HCT116 (cell line): Measurements from ENCODE around the gene KCNH3. TPM values are rescaled to one million over a fixed set of nuclear protein-coding genes. Genes with fewer than 3 reads are reported as not detected.

Source experiments
- ATAC-seq: fragments of 200-7000 bp; cut with Tn5 transposase; 2 replicates; pipeline ENCODE4 v1.9.1; 2020; ENCODE audit warnings: mild to moderate bottlenecking, moderate library complexity
- BruUV-seq: library from RNA; stranded (reverse); fragments of 400-500 nt; replicated peaks from 2 replicates; lab custom pipeline; 2021; lab: Mats Ljungman, UMichigan
- CTCF ChIA-PET: fragments of 300-600 bp; sonication (Branson Sonifier 250); formaldehyde crosslinking; loops from one replicate; lab custom pipeline; 2021; ENCODE audit warnings: antibody characterized with exemption; lab: Charles Lee
- POLR2A ChIA-PET: fragments of 300-600, 350-600 bp; sonication (Branson Sonifier 250); formaldehyde crosslinking; loops from one replicate; lab custom pipeline; 2021; ENCODE audit warnings: antibody characterized with exemption; lab: Charles Lee
- RAD21 ChIA-PET, 2 experiments: fragments of 300-600 bp; sonication (Branson Sonifier 250); formaldehyde crosslinking; loops; one replicate each; lab custom pipeline; 2023; ENCODE audit warnings: low total read pairs in 2 of 2; ENCODE audit not compliant: uncharacterized antibody in 2 of 2, unreplicated experiment in 2 of 2, low non-redundant PET in 1 of 2; lab: Charles Lee
- DNase-seq: peaks from one replicate; pipeline ENCODE4 v3.0.0-alpha.2; 2010; ENCODE audit warnings: low read depth, low spot score
- H2AFZ ChIP-seq: fragments of 200-600 bp; shearing (Covaris generic), sonication (generic); 2 replicates; pipeline ENCODE4 v1.6.1; 2017; ENCODE audit warnings: low read depth, mixed run types, mixed read lengths, antibody characterized with exemption, low read length; ENCODE audit not compliant: poor library complexity, severe bottlenecking
- H3K27ac ChIP-seq: 2 replicates; pipeline ENCODE4 v1.5.1; 2012; ENCODE audit warnings: low read depth, low read length
- H3K27me3 ChIP-seq: fragments of 200-600 bp; sonication (generic); 2 replicates; pipeline ENCODE4 v1.6.1; 2016; ENCODE audit warnings: mixed run types, low read length, mixed read lengths; ENCODE audit not compliant: insufficient read depth
- H3K36me3 ChIP-seq, 2 experiments: fragments of 200-500 bp in 1 of 2; fragments of 200-600 bp in 1 of 2; sonication (Bioruptor generic) in 1 of 2; sonication (generic) in 1 of 2; 2 replicates each; pipeline versions ENCODE4 v1.5.1 to v1.6.1; 2014 to 2016; ENCODE audit warnings: low read length in 2 of 2, inconsistent platforms in 1 of 2, mixed read lengths in 1 of 2, mixed run types in 1 of 2; ENCODE audit not compliant: insufficient read depth in 2 of 2, control insufficient read depth in 1 of 2
- H3K4me1 ChIP-seq, 2 experiments: fragments of 200-600 bp in 1 of 2; sonication (generic) in 1 of 2; 2 replicates each; pipeline versions ENCODE4 v1.5.1 to v1.6.1; 2012 to 2017; ENCODE audit warnings: low read length in 2 of 2, inconsistent platforms in 1 of 2, mild to moderate bottlenecking in 1 of 2, mixed read lengths in 1 of 2, mixed run types in 1 of 2, moderate library complexity in 1 of 2; ENCODE audit not compliant: insufficient read depth in 2 of 2, control insufficient read depth in 1 of 2
- H3K4me2 ChIP-seq: fragments of 200-600 bp; sonication (generic); 2 replicates; pipeline ENCODE4 v1.6.1; 2017; ENCODE audit warnings: mixed run types, low read length, mixed read lengths
- H3K4me3 ChIP-seq, 2 experiments: fragments of 200-600 bp in 1 of 2; sonication (generic) in 1 of 2; replicated peaks in 1 of 2; 2 replicates each; pipeline ENCODE4 v1.5.1; 2011 to 2016; ENCODE audit warnings: low read length in 2 of 2, control low read depth in 1 of 2, low read depth in 1 of 2, mild to moderate bottlenecking in 1 of 2, mixed read lengths in 1 of 2, mixed run types in 1 of 2
- H3K79me2 ChIP-seq: fragments of 200-600 bp; sonication (generic); 2 replicates; pipeline ENCODE4 v1.6.1; 2017; ENCODE audit warnings: mild to moderate bottlenecking, mixed run types, low read length, moderate library complexity, mixed read lengths; ENCODE audit not compliant: insufficient read depth
- H3K9ac ChIP-seq: fragments of 200-600 bp; sonication (generic); 2 replicates; pipeline ENCODE4 v1.6.1; 2016; ENCODE audit warnings: low read length, mixed read lengths
- H3K9me2 ChIP-seq: fragments of 200-600 bp; sonication (generic), shearing (Covaris generic); 2 replicates; pipeline ENCODE4 v1.6.1; 2017; ENCODE audit warnings: mixed run types, mild to moderate bottlenecking, moderate library complexity; ENCODE audit not compliant: insufficient read depth
- H3K9me3 ChIP-seq, 2 experiments: fragments of 200-500 bp in 1 of 2; fragments of 200-600 bp in 1 of 2; sonication (Bioruptor generic) in 1 of 2; sonication (generic) in 1 of 2; 2 replicates each; pipeline ENCODE4 v1.6.1; 2014 to 2017; ENCODE audit warnings: low read length in 2 of 2, mixed read lengths in 2 of 2, inconsistent platforms in 1 of 2, low read depth in 1 of 2, mild to moderate bottlenecking in 1 of 2, mixed run types in 1 of 2, moderate library complexity in 1 of 2; ENCODE audit not compliant: control insufficient read depth in 1 of 2, insufficient read depth in 1 of 2
- H4K20me1 ChIP-seq: fragments of 200-600 bp; sonication (generic), shearing (Covaris generic); 2 replicates; pipeline ENCODE4 v1.6.1; 2017; ENCODE audit warnings: mixed run types, mild to moderate bottlenecking, moderate library complexity; ENCODE audit not compliant: insufficient read depth
- CBX3 ChIP-seq: IDR thresholded peaks from 2 replicates; pipeline ENCODE4 v1.6.1; 2012; ENCODE audit warnings: low read depth
- CEBPB ChIP-seq: IDR thresholded peaks from 2 replicates; pipeline ENCODE4 v1.6.1; 2012; ENCODE audit warnings: low read depth
- CTCF ChIP-seq, 3 experiments: fragments of 200-600 bp in 1 of 3; sonication (generic) in 1 of 3; IDR thresholded peaks in 2 of 3; conservative IDR thresholded peaks in 1 of 3; 2 replicates each; pipeline ENCODE4 v1.5.1; 2012 to 2017; ENCODE audit warnings: low read depth in 2 of 3, low read length in 2 of 3, antibody characterized with exemption in 1 of 3, borderline replicate concordance in 1 of 3, control low read depth in 1 of 3, mild to moderate bottlenecking in 1 of 3, mixed read lengths in 1 of 3, mixed run types in 1 of 3, moderate library complexity in 1 of 3; ENCODE audit not compliant: insufficient read depth in 1 of 3
- EGR1 ChIP-seq: IDR thresholded peaks from 2 replicates; pipeline ENCODE4 v1.6.1; 2012; ENCODE audit warnings: low read depth
- EZH2 ChIP-seq: fragments of 200-600 bp; sonication (generic); IDR thresholded peaks from 2 replicates; pipeline ENCODE4 v1.6.1; 2017; ENCODE audit warnings: antibody characterized with exemption, mixed run types
- MAX ChIP-seq: IDR thresholded peaks from 2 replicates; pipeline ENCODE4 v1.6.1; 2012
- POLR2A ChIP-seq: IDR thresholded peaks from 2 replicates; pipeline ENCODE4 v1.7.0; 2011; ENCODE audit warnings: borderline replicate concordance; ENCODE audit not compliant: insufficient read depth, insufficient read length; ENCODE audit errors: extremely low read depth
- RAD21 ChIP-seq: IDR thresholded peaks from 2 replicates; pipeline ENCODE4 v1.6.1; 2012; ENCODE audit warnings: low read depth, mild to moderate bottlenecking
- SIN3A ChIP-seq: IDR thresholded peaks from 2 replicates; pipeline ENCODE4 v1.6.1; 2012; ENCODE audit warnings: low read depth
- SP1 ChIP-seq: IDR thresholded peaks from 2 replicates; pipeline ENCODE4 v1.6.1; 2012; ENCODE audit warnings: low read depth
- TCF7L2 ChIP-seq: IDR thresholded peaks from 2 replicates; pipeline ENCODE4 v1.7.0; 2011; ENCODE audit warnings: borderline replicate concordance, inconsistent platforms; ENCODE audit not compliant: insufficient read depth, insufficient read length; ENCODE audit errors: extremely low read depth
- ZFX ChIP-seq: fragments of 450-650 bp; IDR thresholded peaks from 2 replicates; pipeline ENCODE4 v1.6.1; 2017
- intact Hi-C: fragments of 100-400 bp; cut with micrococcal nuclease; formaldehyde crosslinking; loops from 2 replicates; pipeline ENCODE4 v1.10.0; 2022
- total RNA-seq: library from RNA; stranded (reverse); gene quantifications from one replicate; pipeline ENCODE4 v1.2.1, GENCODE V29; 2021; ENCODE audit not compliant: unreplicated experiment
- TF ChIP-seq, protein P1 (sequence below): IDR thresholded peaks from 2 replicates; pipeline ENCODE4 v1.6.1; 2012; ENCODE audit warnings: low read depth

KCNH3 gene
- total RNA-seq, 1 experiment from 2014 or later = 35.3 TPM

DNA sequence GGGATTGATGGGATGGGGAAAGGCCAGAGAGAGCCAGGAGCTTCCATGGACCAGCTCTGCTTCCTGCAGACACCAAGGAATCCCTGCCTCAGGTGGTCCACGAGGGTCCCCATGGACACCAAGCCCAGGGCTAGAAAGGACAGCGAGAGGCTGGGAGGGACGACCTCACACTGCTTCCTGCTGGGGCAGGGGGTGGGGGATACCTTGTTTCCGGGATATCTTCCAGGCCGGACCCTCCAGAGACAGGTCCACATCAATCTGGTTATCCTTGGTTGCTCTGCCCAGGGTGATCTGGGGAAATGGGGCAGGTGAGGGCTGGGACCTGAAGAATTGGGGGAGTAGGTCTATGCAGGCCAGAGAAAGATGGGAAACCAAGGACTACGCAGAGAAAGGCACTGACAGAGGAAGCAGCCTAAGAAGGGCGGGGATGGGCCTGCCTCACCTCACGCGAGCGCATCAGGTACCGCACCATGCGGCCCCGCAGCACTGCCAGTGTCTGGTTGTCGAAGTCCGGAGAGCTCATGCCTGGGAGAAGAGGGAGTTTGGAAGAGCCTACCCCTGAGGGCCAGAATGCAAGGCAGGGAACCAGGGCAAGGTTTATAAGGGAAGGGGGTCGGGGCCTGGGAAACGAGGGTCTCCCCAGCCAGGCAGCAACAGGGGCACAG lies 20.3 kb downstream of the KCNH3 start:
- RAD21 ChIA-PET = interaction anchor here in 1 of 2 experiments (1.2 kb wide), 1 partner anchor 200 kb away, joined by 3 read pairs; no protein-coding TSS in a partner anchor
- DNase-seq = no peak
- H3K27me3 ChIP-seq = no peaks in the 10 kb centered on the region
- no peaks in the 10 kb centered on the region for H3K79me2 ChIP-seq
- no peaks in the 10 kb centered on the region for H3K4me1 ChIP-seq
- intact Hi-C loops = no loop called here
- H3K9me3 ChIP-seq = no peaks in the 10 kb centered on the region
- CTCF ChIA-PET = no interaction called here
- POLR2A ChIA-PET = no interaction called here
- H4K20me1 ChIP-seq = no peaks in the 10 kb centered on the region
- H3K4me3 ChIP-seq = no peak overlapping the region
- H2AFZ ChIP-seq = no peak overlapping the region
- H3K9ac ChIP-seq = no peak overlapping the region
- BruUV-seq = no TSS peak
- ATAC-seq = no peak
- H3K4me2 ChIP-seq = no peak overlapping the region
- peaks cover 14 to 48% of the 10 kb centered on the region in 2 experiments for H3K36me3 ChIP-seq
- TF ChIP-seq TCF7L2 (no peak), EZH2 (no peak), SP1 (no peak), POLR2A (no peak), CBX3 (no peak), EGR1 (no peak)
- TF ChIP-seq, all 23 proteins: peak for 0
- H3K27ac ChIP-seq = no peak overlapping the region
- H3K9me2 ChIP-seq = no peaks in the 10 kb centered on the region

GRCh38 chr12:49560695-49561094 lies 21.9 kb downstream of the KCNH3 start:
- POLR2A ChIA-PET = no interaction called here
- Histone ChIP-seq H3K36me3 (peaks cover 18 to 60% of the 10 kb centered on the region in 2 experiments), H3K9me2 (no peaks in the 10 kb centered on the region), H3K4me2 (no peak overlapping the region), H3K9ac (no peak overlapping the region), H2AFZ (no peak overlapping the region), H3K9me3 (no peaks in the 10 kb centered on the region), H3K27me3 (no peaks in the 10 kb centered on the region), H4K20me1 (no peaks in the 10 kb centered on the region), H3K79me2 (peaks cover 10% of the 10 kb centered on the region; the same call in 1 of the 2 replicates), H3K4me3 (no peak overlapping the region), H3K27ac (no peak overlapping the region), H3K4me1 (no peaks in the 10 kb centered on the region)
- BruUV-seq = no TSS peak
- intact Hi-C loops = no loop called here
- RAD21 ChIA-PET = no interaction called here
- CTCF ChIA-PET = interaction anchor here (1.3 kb wide), 1 partner anchor 201 kb away, joined by 5 read pairs; no protein-coding TSS in a partner anchor
- ATAC-seq (no peak), DNase-seq (no peak)
- TF ChIP-seq EGR1 (no peak), TCF7L2 (no peak), MAX (no peak), CEBPB (no peak), EZH2 (no peak), CTCF (IDR thresholded peaks at IDR 0.05 in 2 of 3, conservative IDR thresholded peaks at IDR 0.05 in 1 of 3; ENCODE audit: borderline replicate concordance in 1 of 3, insufficient read depth in 1 of 3, low read depth in 2 of 3, low read length in 2 of 3) (no peak), ZFX (no peak), CBX3 (no peak), RAD21 (no peak), SIN3A (no peak), SP1 (no peak)
- TF ChIP-seq, protein P1, sequence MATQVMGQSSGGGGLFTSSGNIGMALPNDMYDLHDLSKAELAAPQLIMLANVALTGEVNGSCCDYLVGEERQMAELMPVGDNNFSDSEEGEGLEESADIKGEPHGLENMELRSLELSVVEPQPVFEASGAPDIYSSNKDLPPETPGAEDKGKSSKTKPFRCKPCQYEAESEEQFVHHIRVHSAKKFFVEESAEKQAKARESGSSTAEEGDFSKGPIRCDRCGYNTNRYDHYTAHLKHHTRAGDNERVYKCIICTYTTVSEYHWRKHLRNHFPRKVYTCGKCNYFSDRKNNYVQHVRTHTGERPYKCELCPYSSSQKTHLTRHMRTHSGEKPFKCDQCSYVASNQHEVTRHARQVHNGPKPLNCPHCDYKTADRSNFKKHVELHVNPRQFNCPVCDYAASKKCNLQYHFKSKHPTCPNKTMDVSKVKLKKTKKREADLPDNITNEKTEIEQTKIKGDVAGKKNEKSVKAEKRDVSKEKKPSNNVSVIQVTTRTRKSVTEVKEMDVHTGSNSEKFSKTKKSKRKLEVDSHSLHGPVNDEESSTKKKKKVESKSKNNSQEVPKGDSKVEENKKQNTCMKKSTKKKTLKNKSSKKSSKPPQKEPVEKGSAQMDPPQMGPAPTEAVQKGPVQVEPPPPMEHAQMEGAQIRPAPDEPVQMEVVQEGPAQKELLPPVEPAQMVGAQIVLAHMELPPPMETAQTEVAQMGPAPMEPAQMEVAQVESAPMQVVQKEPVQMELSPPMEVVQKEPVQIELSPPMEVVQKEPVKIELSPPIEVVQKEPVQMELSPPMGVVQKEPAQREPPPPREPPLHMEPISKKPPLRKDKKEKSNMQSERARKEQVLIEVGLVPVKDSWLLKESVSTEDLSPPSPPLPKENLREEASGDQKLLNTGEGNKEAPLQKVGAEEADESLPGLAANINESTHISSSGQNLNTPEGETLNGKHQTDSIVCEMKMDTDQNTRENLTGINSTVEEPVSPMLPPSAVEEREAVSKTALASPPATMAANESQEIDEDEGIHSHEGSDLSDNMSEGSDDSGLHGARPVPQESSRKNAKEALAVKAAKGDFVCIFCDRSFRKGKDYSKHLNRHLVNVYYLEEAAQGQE = no peak
